ENCODE measurements around the gene GABARAP. TPM values are rescaled to one million over a fixed set of nuclear protein-coding genes. Genes with fewer than 3 reads are reported as not detected.

The GABARAP gene
- total and polyA plus RNA-seq, 2 of the 13 experiments (the other 11 are each of a cell fraction or from before 2014, with no cell fraction given): 161 to 310 TPM

DNA sequence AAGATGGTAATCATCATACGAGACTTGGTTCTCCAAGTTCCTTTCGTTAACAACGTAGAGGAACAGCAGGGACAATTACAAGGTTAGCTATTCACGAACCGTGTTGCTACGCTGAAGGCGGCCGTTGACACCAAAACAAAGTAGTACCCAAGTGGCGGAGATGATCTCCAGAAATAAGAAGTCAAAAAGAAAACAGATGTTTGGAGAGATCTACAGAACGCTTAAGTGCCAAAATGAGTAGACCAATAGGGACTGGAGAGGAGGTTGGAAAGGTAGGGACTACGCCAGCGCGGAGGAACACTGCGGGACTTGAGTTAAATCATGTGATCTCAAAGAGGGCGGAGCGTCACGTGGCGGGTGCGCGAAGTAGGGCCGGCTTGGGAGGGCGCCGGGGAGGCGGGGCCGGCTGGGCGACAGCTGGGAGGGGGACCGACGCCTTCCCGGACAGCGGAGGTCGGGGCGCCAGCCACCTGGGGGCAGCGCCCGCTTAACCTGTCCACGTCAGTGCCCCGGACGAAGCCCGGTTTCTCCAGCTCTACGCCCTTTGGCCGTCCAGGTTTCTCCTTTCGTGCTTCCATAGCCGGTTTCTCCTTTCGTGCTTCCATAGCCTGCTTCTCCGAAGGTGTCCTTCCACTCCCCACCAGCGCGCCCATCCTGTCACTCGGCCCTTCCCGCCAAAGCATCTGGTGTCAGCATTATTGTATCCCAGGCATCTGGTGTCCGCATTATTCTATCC is 636 bp upstream of the GABARAP start (continued):
- TF ChIP-seq, protein P1, sequence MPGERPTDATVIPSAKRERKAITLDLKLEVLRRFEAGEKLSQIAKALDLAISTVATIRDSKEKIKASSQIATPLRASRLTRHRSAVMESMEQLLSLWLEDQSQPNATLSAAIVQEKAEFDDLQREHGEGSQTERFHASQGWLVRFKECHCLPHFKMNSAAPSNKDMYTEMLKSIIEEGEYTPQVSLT (CRISPR knock-in tag; IDR thresholded peaks at IDR 0.05; ENCODE audit: borderline replicate concordance, low read depth): 0 out of 2 replicates have a peak, but pooled peaks have one; percentile 58
- TF ChIP-seq EED (CRISPR knock-in tag; IDR thresholded peaks at IDR 0.05) (no peak), IRF2 (CRISPR knock-in tag; IDR thresholded peaks at IDR 0.05) (peak; percentile 59), ELF3 (CRISPR knock-in tag; IDR thresholded peaks at IDR 0.05) (peak; percentile 89), NFYC (CRISPR knock-in tag; IDR thresholded peaks at IDR 0.05) (peak; percentile 41; the same call in 1 of the 2 replicates), ZNF230 (CRISPR knock-in tag; IDR thresholded peaks at IDR 0.05) (peak; percentile 74), ZNF577 (CRISPR knock-in tag; IDR thresholded peaks at IDR 0.05; ENCODE audit: borderline replicate concordance, low read depth) (no peak), KDM6A (CRISPR knock-in tag; IDR thresholded peaks at IDR 0.05; ENCODE audit: low read depth) (0 out of 2 replicates have a peak, but pooled peaks have one; percentile 26), ZNF746 (CRISPR knock-in tag; IDR thresholded peaks at IDR 0.05) (peak; percentile 84; the same call in 1 of the 2 replicates), GTF2F1 (IDR thresholded peaks at IDR 0.05; ENCODE audit: low read length) (0 out of 2 replicates have a peak, but pooled peaks have one; percentile 16), MED13 (CRISPR knock-in tag; IDR thresholded peaks at IDR 0.05) (no peak), JDP2 (CRISPR knock-in tag; IDR thresholded peaks at IDR 0.05; ENCODE audit: borderline replicate concordance) (no peak; the same call in 1 of the 2 replicates), POLR2G (IDR thresholded peaks at IDR 0.05; ENCODE audit: low read depth, low read length) (peak; percentile 83), GTF3A (CRISPR knock-in tag; conservative IDR thresholded peaks at IDR 0.05) (no peak), ISL2 (CRISPR knock-in tag; IDR thresholded peaks at IDR 0.05) (0 out of 2 replicates have a peak, but pooled peaks have one; percentile 58), ETV5 (CRISPR knock-in tag; IDR thresholded peaks at IDR 0.05; ENCODE audit: borderline replicate concordance) (peak; percentile 51; the same call in 1 of the 2 replicates), ZNF20 (CRISPR knock-in tag; IDR thresholded peaks at IDR 0.05) (0 out of 2 replicates have a peak, but pooled peaks have one; percentile 20), ZNF136 (CRISPR knock-in tag; IDR thresholded peaks at IDR 0.05; ENCODE audit: low read depth) (no peak), ZNF121 (CRISPR knock-in tag; IDR thresholded peaks at IDR 0.05) (peak; percentile 33; the same call in 1 of the 2 replicates)
- TF ChIP-seq, protein P2, sequence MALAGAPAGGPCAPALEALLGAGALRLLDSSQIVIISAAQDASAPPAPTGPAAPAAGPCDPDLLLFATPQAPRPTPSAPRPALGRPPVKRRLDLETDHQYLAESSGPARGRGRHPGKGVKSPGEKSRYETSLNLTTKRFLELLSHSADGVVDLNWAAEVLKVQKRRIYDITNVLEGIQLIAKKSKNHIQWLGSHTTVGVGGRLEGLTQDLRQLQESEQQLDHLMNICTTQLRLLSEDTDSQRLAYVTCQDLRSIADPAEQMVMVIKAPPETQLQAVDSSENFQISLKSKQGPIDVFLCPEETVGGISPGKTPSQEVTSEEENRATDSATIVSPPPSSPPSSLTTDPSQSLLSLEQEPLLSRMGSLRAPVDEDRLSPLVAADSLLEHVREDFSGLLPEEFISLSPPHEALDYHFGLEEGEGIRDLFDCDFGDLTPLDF (CRISPR knock-in tag; IDR thresholded peaks at IDR 0.05): peak; percentile 44; the same call in 1 of the 2 replicates
- TF ChIP-seq, protein P3, sequence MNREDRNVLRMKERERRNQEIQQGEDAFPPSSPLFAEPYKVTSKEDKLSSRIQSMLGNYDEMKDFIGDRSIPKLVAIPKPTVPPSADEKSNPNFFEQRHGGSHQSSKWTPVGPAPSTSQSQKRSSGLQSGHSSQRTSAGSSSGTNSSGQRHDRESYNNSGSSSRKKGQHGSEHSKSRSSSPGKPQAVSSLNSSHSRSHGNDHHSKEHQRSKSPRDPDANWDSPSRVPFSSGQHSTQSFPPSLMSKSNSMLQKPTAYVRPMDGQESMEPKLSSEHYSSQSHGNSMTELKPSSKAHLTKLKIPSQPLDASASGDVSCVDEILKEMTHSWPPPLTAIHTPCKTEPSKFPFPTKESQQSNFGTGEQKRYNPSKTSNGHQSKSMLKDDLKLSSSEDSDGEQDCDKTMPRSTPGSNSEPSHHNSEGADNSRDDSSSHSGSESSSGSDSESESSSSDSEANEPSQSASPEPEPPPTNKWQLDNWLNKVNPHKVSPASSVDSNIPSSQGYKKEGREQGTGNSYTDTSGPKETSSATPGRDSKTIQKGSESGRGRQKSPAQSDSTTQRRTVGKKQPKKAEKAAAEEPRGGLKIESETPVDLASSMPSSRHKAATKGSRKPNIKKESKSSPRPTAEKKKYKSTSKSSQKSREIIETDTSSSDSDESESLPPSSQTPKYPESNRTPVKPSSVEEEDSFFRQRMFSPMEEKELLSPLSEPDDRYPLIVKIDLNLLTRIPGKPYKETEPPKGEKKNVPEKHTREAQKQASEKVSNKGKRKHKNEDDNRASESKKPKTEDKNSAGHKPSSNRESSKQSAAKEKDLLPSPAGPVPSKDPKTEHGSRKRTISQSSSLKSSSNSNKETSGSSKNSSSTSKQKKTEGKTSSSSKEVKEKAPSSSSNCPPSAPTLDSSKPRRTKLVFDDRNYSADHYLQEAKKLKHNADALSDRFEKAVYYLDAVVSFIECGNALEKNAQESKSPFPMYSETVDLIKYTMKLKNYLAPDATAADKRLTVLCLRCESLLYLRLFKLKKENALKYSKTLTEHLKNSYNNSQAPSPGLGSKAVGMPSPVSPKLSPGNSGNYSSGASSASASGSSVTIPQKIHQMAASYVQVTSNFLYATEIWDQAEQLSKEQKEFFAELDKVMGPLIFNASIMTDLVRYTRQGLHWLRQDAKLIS (CRISPR knock-in tag; IDR thresholded peaks at IDR 0.05): peak; percentile 71; the same call in 1 of the 2 replicates
- TF ChIP-seq, protein P4, sequence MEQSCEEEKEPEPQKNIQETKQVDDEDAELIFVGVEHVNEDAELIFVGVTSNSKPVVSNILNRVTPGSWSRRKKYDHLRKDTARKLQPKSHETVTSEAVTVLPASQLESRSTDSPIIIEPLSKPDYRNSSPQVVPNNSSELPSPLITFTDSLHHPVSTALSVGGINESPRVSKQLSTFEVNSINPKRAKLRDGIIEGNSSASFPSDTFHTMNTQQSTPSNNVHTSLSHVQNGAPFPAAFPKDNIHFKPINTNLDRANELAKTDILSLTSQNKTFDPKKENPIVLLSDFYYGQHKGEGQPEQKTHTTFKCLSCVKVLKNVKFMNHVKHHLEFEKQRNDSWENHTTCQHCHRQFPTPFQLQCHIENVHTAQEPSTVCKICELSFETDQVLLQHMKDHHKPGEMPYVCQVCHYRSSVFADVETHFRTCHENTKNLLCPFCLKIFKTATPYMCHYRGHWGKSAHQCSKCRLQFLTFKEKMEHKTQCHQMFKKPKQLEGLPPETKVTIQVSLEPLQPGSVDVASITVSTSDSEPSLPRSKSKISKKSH (CRISPR knock-in tag; IDR thresholded peaks at IDR 0.05; ENCODE audit: borderline replicate concordance): peak; percentile 67; the same call in 1 of the 2 replicates
- TF ChIP-seq, protein P5, sequence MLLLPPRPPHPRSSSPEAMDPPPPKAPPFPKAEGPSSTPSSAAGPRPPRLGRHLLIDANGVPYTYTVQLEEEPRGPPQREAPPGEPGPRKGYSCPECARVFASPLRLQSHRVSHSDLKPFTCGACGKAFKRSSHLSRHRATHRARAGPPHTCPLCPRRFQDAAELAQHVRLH (CRISPR knock-in tag; IDR thresholded peaks at IDR 0.05; ENCODE audit: borderline replicate concordance, low read depth): 0 out of 2 replicates have a peak, but pooled peaks have one; percentile 63
